HCT116 (cell line): ENCODE data around the gene ABHD2. TPM values are rescaled to one million over a fixed set of nuclear protein-coding genes. Genes with fewer than 3 reads are reported as not detected.

Source experiments
- ATAC-seq: fragments of 200-7000 bp; cut with Tn5 transposase; 2 replicates; pipeline ENCODE4 v1.9.1; 2020; ENCODE audit warnings: mild to moderate bottlenecking, moderate library complexity
- BruUV-seq: library from RNA; stranded (reverse); fragments of 400-500 nt; replicated peaks from 2 replicates; lab custom pipeline; 2021; lab: Mats Ljungman, UMichigan
- CTCF ChIA-PET: fragments of 300-600 bp; sonication (Branson Sonifier 250); formaldehyde crosslinking; loops from one replicate; lab custom pipeline; 2021; ENCODE audit warnings: antibody characterized with exemption; lab: Charles Lee
- POLR2A ChIA-PET: fragments of 300-600, 350-600 bp; sonication (Branson Sonifier 250); formaldehyde crosslinking; loops from one replicate; lab custom pipeline; 2021; ENCODE audit warnings: antibody characterized with exemption; lab: Charles Lee
- RAD21 ChIA-PET, 2 experiments: fragments of 300-600 bp; sonication (Branson Sonifier 250); formaldehyde crosslinking; loops; one replicate each; lab custom pipeline; 2023; ENCODE audit warnings: low total read pairs in 2 of 2; ENCODE audit not compliant: uncharacterized antibody in 2 of 2, unreplicated experiment in 2 of 2, low non-redundant PET in 1 of 2; lab: Charles Lee
- DNase-seq: peaks from one replicate; pipeline ENCODE4 v3.0.0-alpha.2; 2010; ENCODE audit warnings: low read depth, low spot score
- H2AFZ ChIP-seq: fragments of 200-600 bp; shearing (Covaris generic), sonication (generic); 2 replicates; pipeline ENCODE4 v1.6.1; 2017; ENCODE audit warnings: low read depth, mixed run types, mixed read lengths, antibody characterized with exemption, low read length; ENCODE audit not compliant: poor library complexity, severe bottlenecking
- H3K27ac ChIP-seq: 2 replicates; pipeline ENCODE4 v1.5.1; 2012; ENCODE audit warnings: low read depth, low read length
- H3K27me3 ChIP-seq: fragments of 200-600 bp; sonication (generic); 2 replicates; pipeline ENCODE4 v1.6.1; 2016; ENCODE audit warnings: mixed run types, low read length, mixed read lengths; ENCODE audit not compliant: insufficient read depth
- H3K36me3 ChIP-seq, 2 experiments: fragments of 200-500 bp in 1 of 2; fragments of 200-600 bp in 1 of 2; sonication (Bioruptor generic) in 1 of 2; sonication (generic) in 1 of 2; 2 replicates each; pipeline versions ENCODE4 v1.5.1 to v1.6.1; 2014 to 2016; ENCODE audit warnings: low read length in 2 of 2, inconsistent platforms in 1 of 2, mixed read lengths in 1 of 2, mixed run types in 1 of 2; ENCODE audit not compliant: insufficient read depth in 2 of 2, control insufficient read depth in 1 of 2
- H3K4me1 ChIP-seq, 2 experiments: fragments of 200-600 bp in 1 of 2; sonication (generic) in 1 of 2; 2 replicates each; pipeline versions ENCODE4 v1.5.1 to v1.6.1; 2012 to 2017; ENCODE audit warnings: low read length in 2 of 2, inconsistent platforms in 1 of 2, mild to moderate bottlenecking in 1 of 2, mixed read lengths in 1 of 2, mixed run types in 1 of 2, moderate library complexity in 1 of 2; ENCODE audit not compliant: insufficient read depth in 2 of 2, control insufficient read depth in 1 of 2
- H3K4me2 ChIP-seq: fragments of 200-600 bp; sonication (generic); 2 replicates; pipeline ENCODE4 v1.6.1; 2017; ENCODE audit warnings: mixed run types, low read length, mixed read lengths
- H3K4me3 ChIP-seq, 2 experiments: fragments of 200-600 bp in 1 of 2; sonication (generic) in 1 of 2; replicated peaks in 1 of 2; 2 replicates each; pipeline ENCODE4 v1.5.1; 2011 to 2016; ENCODE audit warnings: low read length in 2 of 2, control low read depth in 1 of 2, low read depth in 1 of 2, mild to moderate bottlenecking in 1 of 2, mixed read lengths in 1 of 2, mixed run types in 1 of 2
- H3K79me2 ChIP-seq: fragments of 200-600 bp; sonication (generic); 2 replicates; pipeline ENCODE4 v1.6.1; 2017; ENCODE audit warnings: mild to moderate bottlenecking, mixed run types, low read length, moderate library complexity, mixed read lengths; ENCODE audit not compliant: insufficient read depth
- H3K9ac ChIP-seq: fragments of 200-600 bp; sonication (generic); 2 replicates; pipeline ENCODE4 v1.6.1; 2016; ENCODE audit warnings: low read length, mixed read lengths
- H3K9me2 ChIP-seq: fragments of 200-600 bp; sonication (generic), shearing (Covaris generic); 2 replicates; pipeline ENCODE4 v1.6.1; 2017; ENCODE audit warnings: mixed run types, mild to moderate bottlenecking, moderate library complexity; ENCODE audit not compliant: insufficient read depth
- H3K9me3 ChIP-seq, 2 experiments: fragments of 200-500 bp in 1 of 2; fragments of 200-600 bp in 1 of 2; sonication (Bioruptor generic) in 1 of 2; sonication (generic) in 1 of 2; 2 replicates each; pipeline ENCODE4 v1.6.1; 2014 to 2017; ENCODE audit warnings: low read length in 2 of 2, mixed read lengths in 2 of 2, inconsistent platforms in 1 of 2, low read depth in 1 of 2, mild to moderate bottlenecking in 1 of 2, mixed run types in 1 of 2, moderate library complexity in 1 of 2; ENCODE audit not compliant: control insufficient read depth in 1 of 2, insufficient read depth in 1 of 2
- H4K20me1 ChIP-seq: fragments of 200-600 bp; sonication (generic), shearing (Covaris generic); 2 replicates; pipeline ENCODE4 v1.6.1; 2017; ENCODE audit warnings: mixed run types, mild to moderate bottlenecking, moderate library complexity; ENCODE audit not compliant: insufficient read depth
- ATF3 ChIP-seq: IDR thresholded peaks from 2 replicates; pipeline ENCODE4 v1.6.1; 2012
- CBX3 ChIP-seq: IDR thresholded peaks from 2 replicates; pipeline ENCODE4 v1.6.1; 2012; ENCODE audit warnings: low read depth
- CEBPB ChIP-seq: IDR thresholded peaks from 2 replicates; pipeline ENCODE4 v1.6.1; 2012; ENCODE audit warnings: low read depth
- CTCF ChIP-seq, 3 experiments: fragments of 200-600 bp in 1 of 3; sonication (generic) in 1 of 3; IDR thresholded peaks in 2 of 3; conservative IDR thresholded peaks in 1 of 3; 2 replicates each; pipeline ENCODE4 v1.5.1; 2012 to 2017; ENCODE audit warnings: low read depth in 2 of 3, low read length in 2 of 3, antibody characterized with exemption in 1 of 3, borderline replicate concordance in 1 of 3, control low read depth in 1 of 3, mild to moderate bottlenecking in 1 of 3, mixed read lengths in 1 of 3, mixed run types in 1 of 3, moderate library complexity in 1 of 3; ENCODE audit not compliant: insufficient read depth in 1 of 3
- EGR1 ChIP-seq: IDR thresholded peaks from 2 replicates; pipeline ENCODE4 v1.6.1; 2012; ENCODE audit warnings: low read depth
- ELF1 ChIP-seq: IDR thresholded peaks from 2 replicates; pipeline ENCODE4 v1.6.1; 2012; ENCODE audit warnings: low read depth, borderline replicate concordance
- EZH2 ChIP-seq: fragments of 200-600 bp; sonication (generic); IDR thresholded peaks from 2 replicates; pipeline ENCODE4 v1.6.1; 2017; ENCODE audit warnings: antibody characterized with exemption, mixed run types
- EZH2phosphoT487 ChIP-seq: fragments of 200-600 bp; IDR thresholded peaks from 2 replicates; pipeline ENCODE4 v1.6.1; 2018; ENCODE audit warnings: antibody characterized with exemption, borderline replicate concordance
- FOSL1 ChIP-seq: IDR thresholded peaks from 2 replicates; pipeline ENCODE4 v1.6.1; 2012; ENCODE audit warnings: low read depth
- POLR2A ChIP-seq: IDR thresholded peaks from 2 replicates; pipeline ENCODE4 v1.7.0; 2011; ENCODE audit warnings: borderline replicate concordance; ENCODE audit not compliant: insufficient read depth, insufficient read length; ENCODE audit errors: extremely low read depth
- POLR2AphosphoS5 ChIP-seq: IDR thresholded peaks from 2 replicates; pipeline ENCODE4 v1.6.1; 2011; ENCODE audit warnings: mild to moderate bottlenecking, low read depth, low read length, moderate library complexity
- RAD21 ChIP-seq: IDR thresholded peaks from 2 replicates; pipeline ENCODE4 v1.6.1; 2012; ENCODE audit warnings: low read depth, mild to moderate bottlenecking
- SP1 ChIP-seq: IDR thresholded peaks from 2 replicates; pipeline ENCODE4 v1.6.1; 2012; ENCODE audit warnings: low read depth
- SRF ChIP-seq: IDR thresholded peaks from 2 replicates; pipeline ENCODE4 v1.6.1; 2012; ENCODE audit warnings: low read depth
- TCF7L2 ChIP-seq: IDR thresholded peaks from 2 replicates; pipeline ENCODE4 v1.7.0; 2011; ENCODE audit warnings: borderline replicate concordance, inconsistent platforms; ENCODE audit not compliant: insufficient read depth, insufficient read length; ENCODE audit errors: extremely low read depth
- YY1 ChIP-seq: IDR thresholded peaks from 2 replicates; pipeline ENCODE4 v1.6.1; 2011; ENCODE audit warnings: low read length, low read depth, moderate library complexity, mild to moderate bottlenecking; ENCODE audit not compliant: insufficient replicate concordance; ENCODE audit errors: extremely low read depth
- ZFX ChIP-seq: fragments of 450-650 bp; IDR thresholded peaks from 2 replicates; pipeline ENCODE4 v1.6.1; 2017
- ZNF274 ChIP-seq: fragments of 200-500 bp; sonication (Bioruptor generic); IDR thresholded peaks from 2 replicates; pipeline ENCODE4 v1.6.1; 2014; ENCODE audit warnings: mild to moderate bottlenecking, low read depth, low read length, inconsistent platforms
- intact Hi-C: fragments of 100-400 bp; cut with micrococcal nuclease; formaldehyde crosslinking; loops from 2 replicates; pipeline ENCODE4 v1.10.0; 2022
- total RNA-seq: library from RNA; stranded (reverse); gene quantifications from one replicate; pipeline ENCODE4 v1.2.1, GENCODE V29; 2021; ENCODE audit not compliant: unreplicated experiment
- TF ChIP-seq, protein P1 (sequence below): IDR thresholded peaks from 2 replicates; pipeline ENCODE4 v1.6.1; 2011; ENCODE audit warnings: mild to moderate bottlenecking, low read length, moderate library complexity; ENCODE audit not compliant: insufficient replicate concordance; ENCODE audit errors: extremely low read depth
- TF ChIP-seq, protein P2 (sequence below): IDR thresholded peaks from 2 replicates; pipeline ENCODE4 v1.6.1; 2012; ENCODE audit warnings: low read depth

The ABHD2 gene
- total RNA-seq, 1 experiment from 2014 or later: 40.8 TPM

DNA sequence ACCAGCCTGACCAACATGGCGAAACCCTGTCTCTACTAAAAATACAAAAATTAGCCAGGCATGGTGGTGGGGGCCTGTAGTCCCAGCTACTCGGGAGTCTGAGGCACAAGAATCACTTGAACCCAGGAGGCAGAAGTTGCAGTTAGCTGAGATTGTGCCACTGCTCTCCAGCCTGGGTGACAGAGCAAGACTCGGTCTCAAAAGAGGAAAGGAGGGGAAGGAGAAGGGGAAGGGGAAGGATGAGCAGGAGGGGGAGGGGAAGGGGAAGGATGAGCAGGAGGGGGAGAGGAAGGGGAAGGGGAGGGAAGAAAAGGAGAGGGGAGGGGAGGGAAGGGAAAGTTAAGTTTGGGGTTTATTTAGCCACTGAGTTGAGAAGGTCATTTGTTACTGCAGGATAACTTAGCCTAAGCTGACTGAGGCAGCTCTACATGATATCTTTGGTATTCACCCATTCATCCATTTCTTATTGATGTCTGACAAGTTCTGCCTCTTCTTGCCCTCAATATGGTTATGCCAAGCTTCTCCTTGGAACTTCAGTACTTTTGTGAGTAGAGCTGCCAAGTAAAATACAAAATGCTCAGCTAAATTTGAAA, 15.9 kb upstream of the ABHD2 start:
- no peaks in the 10 kb centered on the region for H3K9me2 ChIP-seq
- no peak overlapping the region for H3K4me3 ChIP-seq
- BruUV-seq: no TSS peak
- H3K27ac ChIP-seq: no peak overlapping the region
- H3K79me2 ChIP-seq: no peaks in the 10 kb centered on the region
- no peaks in the 10 kb centered on the region for H4K20me1 ChIP-seq
- ChIA-PET POLR2A (interaction anchor here (0.6 kb wide), 1 partner anchor 12 kb away, joined by 4 read pairs; no protein-coding TSS in a partner anchor), CTCF (interaction anchor here (1.8 kb wide), 1 partner anchor 15 kb away, joined by 5 read pairs; no protein-coding TSS in a partner anchor), RAD21 (interaction anchor here in 1 of 2 experiments (0.6 kb wide), 1 partner anchor 38 kb away, joined by 5 read pairs; no protein-coding TSS in a partner anchor)
- H2AFZ ChIP-seq: no peak overlapping the region
- peaks cover 0 to 14% of the 10 kb centered on the region in 2 experiments; a peak in 2 of 4 replicates for H3K4me1 ChIP-seq
- TF ChIP-seq CEBPB: no peak
- no peak for TF ChIP-seq POLR2A
- no peak for TF ChIP-seq ZNF274
- TF ChIP-seq EGR1: no peak
- no peak for TF ChIP-seq EZH2phosphoT487
- no peak for TF ChIP-seq SRF
- TF ChIP-seq YY1: no peak
- TF ChIP-seq RAD21: no peak
- no peak for TF ChIP-seq ZFX
- TF ChIP-seq, protein P1, sequence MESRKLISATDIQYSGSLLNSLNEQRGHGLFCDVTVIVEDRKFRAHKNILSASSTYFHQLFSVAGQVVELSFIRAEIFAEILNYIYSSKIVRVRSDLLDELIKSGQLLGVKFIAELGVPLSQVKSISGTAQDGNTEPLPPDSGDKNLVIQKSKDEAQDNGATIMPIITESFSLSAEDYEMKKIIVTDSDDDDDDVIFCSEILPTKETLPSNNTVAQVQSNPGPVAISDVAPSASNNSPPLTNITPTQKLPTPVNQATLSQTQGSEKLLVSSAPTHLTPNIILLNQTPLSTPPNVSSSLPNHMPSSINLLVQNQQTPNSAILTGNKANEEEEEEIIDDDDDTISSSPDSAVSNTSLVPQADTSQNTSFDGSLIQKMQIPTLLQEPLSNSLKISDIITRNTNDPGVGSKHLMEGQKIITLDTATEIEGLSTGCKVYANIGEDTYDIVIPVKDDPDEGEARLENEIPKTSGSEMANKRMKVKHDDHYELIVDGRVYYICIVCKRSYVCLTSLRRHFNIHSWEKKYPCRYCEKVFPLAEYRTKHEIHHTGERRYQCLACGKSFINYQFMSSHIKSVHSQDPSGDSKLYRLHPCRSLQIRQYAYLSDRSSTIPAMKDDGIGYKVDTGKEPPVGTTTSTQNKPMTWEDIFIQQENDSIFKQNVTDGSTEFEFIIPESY: no peak
- no peak for TF ChIP-seq CBX3
- no peak for TF ChIP-seq TCF7L2
- TF ChIP-seq CTCF (IDR thresholded peaks at IDR 0.05 in 2 of 3, conservative IDR thresholded peaks at IDR 0.05 in 1 of 3; ENCODE audit: borderline replicate concordance in 1 of 3, insufficient read depth in 1 of 3, low read depth in 2 of 3, low read length in 2 of 3): no peak
- TF ChIP-seq POLR2AphosphoS5: no peak
- TF ChIP-seq, protein P2, sequence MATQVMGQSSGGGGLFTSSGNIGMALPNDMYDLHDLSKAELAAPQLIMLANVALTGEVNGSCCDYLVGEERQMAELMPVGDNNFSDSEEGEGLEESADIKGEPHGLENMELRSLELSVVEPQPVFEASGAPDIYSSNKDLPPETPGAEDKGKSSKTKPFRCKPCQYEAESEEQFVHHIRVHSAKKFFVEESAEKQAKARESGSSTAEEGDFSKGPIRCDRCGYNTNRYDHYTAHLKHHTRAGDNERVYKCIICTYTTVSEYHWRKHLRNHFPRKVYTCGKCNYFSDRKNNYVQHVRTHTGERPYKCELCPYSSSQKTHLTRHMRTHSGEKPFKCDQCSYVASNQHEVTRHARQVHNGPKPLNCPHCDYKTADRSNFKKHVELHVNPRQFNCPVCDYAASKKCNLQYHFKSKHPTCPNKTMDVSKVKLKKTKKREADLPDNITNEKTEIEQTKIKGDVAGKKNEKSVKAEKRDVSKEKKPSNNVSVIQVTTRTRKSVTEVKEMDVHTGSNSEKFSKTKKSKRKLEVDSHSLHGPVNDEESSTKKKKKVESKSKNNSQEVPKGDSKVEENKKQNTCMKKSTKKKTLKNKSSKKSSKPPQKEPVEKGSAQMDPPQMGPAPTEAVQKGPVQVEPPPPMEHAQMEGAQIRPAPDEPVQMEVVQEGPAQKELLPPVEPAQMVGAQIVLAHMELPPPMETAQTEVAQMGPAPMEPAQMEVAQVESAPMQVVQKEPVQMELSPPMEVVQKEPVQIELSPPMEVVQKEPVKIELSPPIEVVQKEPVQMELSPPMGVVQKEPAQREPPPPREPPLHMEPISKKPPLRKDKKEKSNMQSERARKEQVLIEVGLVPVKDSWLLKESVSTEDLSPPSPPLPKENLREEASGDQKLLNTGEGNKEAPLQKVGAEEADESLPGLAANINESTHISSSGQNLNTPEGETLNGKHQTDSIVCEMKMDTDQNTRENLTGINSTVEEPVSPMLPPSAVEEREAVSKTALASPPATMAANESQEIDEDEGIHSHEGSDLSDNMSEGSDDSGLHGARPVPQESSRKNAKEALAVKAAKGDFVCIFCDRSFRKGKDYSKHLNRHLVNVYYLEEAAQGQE: no peak
- TF ChIP-seq ATF3: no peak
- TF ChIP-seq FOSL1: no peak
- TF ChIP-seq ELF1: no peak
- TF ChIP-seq SP1: no peak
- TF ChIP-seq EZH2: no peak
- TF ChIP-seq, all 23 proteins: peak for 0
- Histone ChIP-seq H3K27me3 (no peaks in the 10 kb centered on the region), H3K9ac (no peak overlapping the region), H3K9me3 (peaks cover 8 to 11% of the 10 kb centered on the region in 2 experiments; a peak in 2 of 4 replicates), H3K36me3 (no peaks in the 10 kb centered on the region), H3K4me2 (no peak overlapping the region)
- no peak for ATAC-seq
- DNase-seq: no peak
- intact Hi-C loops: no loop called here
